SK-N-SH (cell line): ENCODE results near the gene DGKI.

ENCODE experiments used
- FOXM1 ChIP-seq: IDR thresholded peaks from 2 replicates; pipeline ENCODE4 v1.4.0; 2012; ENCODE audit warnings: low read depth, mild to moderate bottlenecking
- JUND ChIP-seq: IDR thresholded peaks from 2 replicates; pipeline ENCODE4 v1.4.0; 2012
- POLR2AphosphoS5 ChIP-seq: IDR thresholded peaks from 2 replicates; pipeline ENCODE4 v1.6.1; 2012; ENCODE audit warnings: low read depth, low read length
- RAD21 ChIP-seq: IDR thresholded peaks from 2 replicates; pipeline ENCODE4 v1.6.1; 2012; ENCODE audit warnings: mild to moderate bottlenecking, low read length
- RCOR1 ChIP-seq: fragments of 150-350 bp; IDR thresholded peaks from 2 replicates; pipeline ENCODE4 v1.6.1; 2017; ENCODE audit warnings: antibody characterized with exemption, low read length
- RFX5 ChIP-seq: IDR thresholded peaks from 2 replicates; pipeline ENCODE4 v1.6.1; 2012; ENCODE audit warnings: mild to moderate bottlenecking, improper control_type of control experiment, low read length
- SMC3 ChIP-seq: IDR thresholded peaks from 2 replicates; pipeline ENCODE4 v1.6.1; 2012; ENCODE audit warnings: low read depth, low read length, improper control_type of control experiment
- TEAD4 ChIP-seq: IDR thresholded peaks from 2 replicates; pipeline ENCODE4 v1.4.0; 2012; ENCODE audit warnings: mild to moderate bottlenecking, borderline replicate concordance; ENCODE audit not compliant: insufficient read depth
- TF ChIP-seq, protein P1 (sequence below): fragments of 200-600 bp; sonication (generic); IDR thresholded peaks from 2 replicates; pipeline ENCODE4 v1.6.1; 2017; ENCODE audit warnings: antibody characterized with exemption, mild to moderate bottlenecking, moderate library complexity
- TF ChIP-seq, protein P2 (sequence below): IDR thresholded peaks from 2 replicates; pipeline ENCODE4 v1.4.0; 2012; ENCODE audit warnings: low read depth, borderline replicate concordance
- TF ChIP-seq, protein P3 (sequence below): IDR thresholded peaks from 2 replicates; pipeline ENCODE4 v1.4.0; 2012; ENCODE audit warnings: low read depth
- TF ChIP-seq, protein P4 (sequence below): IDR thresholded peaks from 2 replicates; pipeline ENCODE4 v1.6.1; 2012; ENCODE audit warnings: mild to moderate bottlenecking, low read depth, low read length, moderate library complexity

DNA sequence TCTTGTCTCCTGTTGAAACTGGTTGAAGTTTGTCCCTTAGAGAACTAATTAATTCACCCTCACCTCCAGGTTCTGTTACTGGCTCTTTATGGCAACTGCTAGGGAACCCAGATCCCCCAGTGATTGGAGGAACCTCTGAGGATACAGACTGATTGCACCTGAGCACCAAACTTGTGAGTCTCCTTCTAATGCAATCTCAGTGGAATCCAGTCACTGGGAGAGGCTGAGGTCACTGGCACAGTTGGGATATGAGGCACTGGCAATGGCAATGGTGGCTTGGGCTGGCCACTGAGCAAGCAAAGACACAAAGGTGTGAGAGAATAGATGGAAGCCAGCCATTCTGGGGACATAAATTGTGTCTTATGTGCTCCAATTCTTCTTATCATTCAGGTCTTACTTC lies 5.3 kb upstream of the DGKI start:
- TF ChIP-seq, protein P1, sequence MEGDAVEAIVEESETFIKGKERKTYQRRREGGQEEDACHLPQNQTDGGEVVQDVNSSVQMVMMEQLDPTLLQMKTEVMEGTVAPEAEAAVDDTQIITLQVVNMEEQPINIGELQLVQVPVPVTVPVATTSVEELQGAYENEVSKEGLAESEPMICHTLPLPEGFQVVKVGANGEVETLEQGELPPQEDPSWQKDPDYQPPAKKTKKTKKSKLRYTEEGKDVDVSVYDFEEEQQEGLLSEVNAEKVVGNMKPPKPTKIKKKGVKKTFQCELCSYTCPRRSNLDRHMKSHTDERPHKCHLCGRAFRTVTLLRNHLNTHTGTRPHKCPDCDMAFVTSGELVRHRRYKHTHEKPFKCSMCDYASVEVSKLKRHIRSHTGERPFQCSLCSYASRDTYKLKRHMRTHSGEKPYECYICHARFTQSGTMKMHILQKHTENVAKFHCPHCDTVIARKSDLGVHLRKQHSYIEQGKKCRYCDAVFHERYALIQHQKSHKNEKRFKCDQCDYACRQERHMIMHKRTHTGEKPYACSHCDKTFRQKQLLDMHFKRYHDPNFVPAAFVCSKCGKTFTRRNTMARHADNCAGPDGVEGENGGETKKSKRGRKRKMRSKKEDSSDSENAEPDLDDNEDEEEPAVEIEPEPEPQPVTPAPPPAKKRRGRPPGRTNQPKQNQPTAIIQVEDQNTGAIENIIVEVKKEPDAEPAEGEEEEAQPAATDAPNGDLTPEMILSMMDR, result no peak
- TF ChIP-seq, protein P2, sequence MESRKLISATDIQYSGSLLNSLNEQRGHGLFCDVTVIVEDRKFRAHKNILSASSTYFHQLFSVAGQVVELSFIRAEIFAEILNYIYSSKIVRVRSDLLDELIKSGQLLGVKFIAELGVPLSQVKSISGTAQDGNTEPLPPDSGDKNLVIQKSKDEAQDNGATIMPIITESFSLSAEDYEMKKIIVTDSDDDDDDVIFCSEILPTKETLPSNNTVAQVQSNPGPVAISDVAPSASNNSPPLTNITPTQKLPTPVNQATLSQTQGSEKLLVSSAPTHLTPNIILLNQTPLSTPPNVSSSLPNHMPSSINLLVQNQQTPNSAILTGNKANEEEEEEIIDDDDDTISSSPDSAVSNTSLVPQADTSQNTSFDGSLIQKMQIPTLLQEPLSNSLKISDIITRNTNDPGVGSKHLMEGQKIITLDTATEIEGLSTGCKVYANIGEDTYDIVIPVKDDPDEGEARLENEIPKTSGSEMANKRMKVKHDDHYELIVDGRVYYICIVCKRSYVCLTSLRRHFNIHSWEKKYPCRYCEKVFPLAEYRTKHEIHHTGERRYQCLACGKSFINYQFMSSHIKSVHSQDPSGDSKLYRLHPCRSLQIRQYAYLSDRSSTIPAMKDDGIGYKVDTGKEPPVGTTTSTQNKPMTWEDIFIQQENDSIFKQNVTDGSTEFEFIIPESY, result no peak
- no peak for TF ChIP-seq SMC3
- TF ChIP-seq RCOR1, result no peak
- no peak for TF ChIP-seq TEAD4
- TF ChIP-seq JUND, result no peak
- TF ChIP-seq RAD21, result no peak
- TF ChIP-seq, protein P3, sequence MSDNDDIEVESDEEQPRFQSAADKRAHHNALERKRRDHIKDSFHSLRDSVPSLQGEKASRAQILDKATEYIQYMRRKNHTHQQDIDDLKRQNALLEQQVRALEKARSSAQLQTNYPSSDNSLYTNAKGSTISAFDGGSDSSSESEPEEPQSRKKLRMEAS, result no peak
- TF ChIP-seq FOXM1, result no peak
- TF ChIP-seq, protein P4, sequence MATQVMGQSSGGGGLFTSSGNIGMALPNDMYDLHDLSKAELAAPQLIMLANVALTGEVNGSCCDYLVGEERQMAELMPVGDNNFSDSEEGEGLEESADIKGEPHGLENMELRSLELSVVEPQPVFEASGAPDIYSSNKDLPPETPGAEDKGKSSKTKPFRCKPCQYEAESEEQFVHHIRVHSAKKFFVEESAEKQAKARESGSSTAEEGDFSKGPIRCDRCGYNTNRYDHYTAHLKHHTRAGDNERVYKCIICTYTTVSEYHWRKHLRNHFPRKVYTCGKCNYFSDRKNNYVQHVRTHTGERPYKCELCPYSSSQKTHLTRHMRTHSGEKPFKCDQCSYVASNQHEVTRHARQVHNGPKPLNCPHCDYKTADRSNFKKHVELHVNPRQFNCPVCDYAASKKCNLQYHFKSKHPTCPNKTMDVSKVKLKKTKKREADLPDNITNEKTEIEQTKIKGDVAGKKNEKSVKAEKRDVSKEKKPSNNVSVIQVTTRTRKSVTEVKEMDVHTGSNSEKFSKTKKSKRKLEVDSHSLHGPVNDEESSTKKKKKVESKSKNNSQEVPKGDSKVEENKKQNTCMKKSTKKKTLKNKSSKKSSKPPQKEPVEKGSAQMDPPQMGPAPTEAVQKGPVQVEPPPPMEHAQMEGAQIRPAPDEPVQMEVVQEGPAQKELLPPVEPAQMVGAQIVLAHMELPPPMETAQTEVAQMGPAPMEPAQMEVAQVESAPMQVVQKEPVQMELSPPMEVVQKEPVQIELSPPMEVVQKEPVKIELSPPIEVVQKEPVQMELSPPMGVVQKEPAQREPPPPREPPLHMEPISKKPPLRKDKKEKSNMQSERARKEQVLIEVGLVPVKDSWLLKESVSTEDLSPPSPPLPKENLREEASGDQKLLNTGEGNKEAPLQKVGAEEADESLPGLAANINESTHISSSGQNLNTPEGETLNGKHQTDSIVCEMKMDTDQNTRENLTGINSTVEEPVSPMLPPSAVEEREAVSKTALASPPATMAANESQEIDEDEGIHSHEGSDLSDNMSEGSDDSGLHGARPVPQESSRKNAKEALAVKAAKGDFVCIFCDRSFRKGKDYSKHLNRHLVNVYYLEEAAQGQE, result no peak
- no peak for TF ChIP-seq RFX5
- TF ChIP-seq POLR2AphosphoS5, result no peak
